ENCODE measurements around the gene CRISP2. TPM values are rescaled to one million over a fixed set of nuclear protein-coding genes. Genes with fewer than 3 reads are reported as not detected.
"Not testable (repeated sequence)": the region's sequence is repeated elsewhere in the genome, so short reads cannot be mapped to it uniquely, and the experiment has no call there.

CRISP2 gene
- total RNA-seq, 1 experiment from 2014 or later: not detected

- no peak overlapping the region for H3K4me3 ChIP-seq (ENCODE audit: low read depth, low read length, poor library complexity, severe bottlenecking)
- H3K27me3 ChIP-seq (replicated peaks; ENCODE audit: insufficient read depth, low read depth, low read length, poor library complexity): peaks cover under 1% of the 10 kb centered on the region
- ChIA-PET CTCF (no interaction called here), POLR2A (ENCODE audit: low non-redundant PET) (no interaction called here)
- TF ChIP-seq, protein P1, sequence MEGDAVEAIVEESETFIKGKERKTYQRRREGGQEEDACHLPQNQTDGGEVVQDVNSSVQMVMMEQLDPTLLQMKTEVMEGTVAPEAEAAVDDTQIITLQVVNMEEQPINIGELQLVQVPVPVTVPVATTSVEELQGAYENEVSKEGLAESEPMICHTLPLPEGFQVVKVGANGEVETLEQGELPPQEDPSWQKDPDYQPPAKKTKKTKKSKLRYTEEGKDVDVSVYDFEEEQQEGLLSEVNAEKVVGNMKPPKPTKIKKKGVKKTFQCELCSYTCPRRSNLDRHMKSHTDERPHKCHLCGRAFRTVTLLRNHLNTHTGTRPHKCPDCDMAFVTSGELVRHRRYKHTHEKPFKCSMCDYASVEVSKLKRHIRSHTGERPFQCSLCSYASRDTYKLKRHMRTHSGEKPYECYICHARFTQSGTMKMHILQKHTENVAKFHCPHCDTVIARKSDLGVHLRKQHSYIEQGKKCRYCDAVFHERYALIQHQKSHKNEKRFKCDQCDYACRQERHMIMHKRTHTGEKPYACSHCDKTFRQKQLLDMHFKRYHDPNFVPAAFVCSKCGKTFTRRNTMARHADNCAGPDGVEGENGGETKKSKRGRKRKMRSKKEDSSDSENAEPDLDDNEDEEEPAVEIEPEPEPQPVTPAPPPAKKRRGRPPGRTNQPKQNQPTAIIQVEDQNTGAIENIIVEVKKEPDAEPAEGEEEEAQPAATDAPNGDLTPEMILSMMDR (conservative IDR thresholded peaks at IDR 0.05; ENCODE audit: low read depth, low read length): no peak
- DNase-seq (ENCODE audit: low spot score): no peak
- no peaks in the 10 kb centered on the region for H3K36me3 ChIP-seq (ENCODE audit: insufficient read depth, low read length, poor library complexity, severe bottlenecking)
- no TSS peak for BruUV-seq (replicated peaks)
- peaks cover 5% of the 10 kb centered on the region for H3K9me3 ChIP-seq (ENCODE audit: low read depth, low read length, poor library complexity, severe bottlenecking)
- no peak overlapping the region for H3K27ac ChIP-seq (ENCODE audit: low read depth, low read length, poor library complexity, severe bottlenecking)
- intact Hi-C loops (cut with micrococcal nuclease; ENCODE audit: unreplicated experiment): no loop called here
- H3K4me1 ChIP-seq (ENCODE audit: insufficient read depth, low read length, poor library complexity, severe bottlenecking): no peaks in the 10 kb centered on the region
Observed at GRCh38 chr6:49666930-49667757, 46.2 kb downstream of the CRISP2 start.

DNA sequence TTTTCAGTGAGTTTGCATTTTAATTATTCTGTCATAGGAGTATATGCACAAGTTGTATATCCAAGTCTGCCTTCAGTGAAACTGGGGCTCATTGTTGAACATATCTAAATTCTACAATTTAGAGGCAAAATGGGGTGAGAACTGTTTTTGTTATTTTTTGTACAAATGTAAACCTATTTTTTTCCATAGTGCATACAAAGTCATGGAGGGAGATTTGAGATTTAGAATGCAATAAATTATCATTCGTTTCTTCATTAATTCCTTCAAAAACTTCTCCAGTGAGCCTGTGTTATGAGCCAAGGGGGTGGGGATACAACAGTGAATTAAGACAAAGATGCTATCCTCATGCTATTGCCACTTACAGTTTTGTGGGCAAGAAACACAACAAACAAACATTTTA lies 46.9 kb downstream of the CRISP2 start:
- Histone ChIP-seq H3K36me3 (ENCODE audit: insufficient read depth, low read length, poor library complexity, severe bottlenecking) (no peaks in the 10 kb centered on the region), H3K27me3 (replicated peaks; ENCODE audit: insufficient read depth, low read depth, low read length, poor library complexity) (peaks cover 5% of the 10 kb centered on the region), H3K4me3 (ENCODE audit: low read depth, low read length, poor library complexity, severe bottlenecking) (no peak overlapping the region), H3K27ac (ENCODE audit: low read depth, low read length, poor library complexity, severe bottlenecking) (no peak overlapping the region), H3K9me3 (ENCODE audit: low read depth, low read length, poor library complexity, severe bottlenecking) (no peaks in the 10 kb centered on the region), H3K4me1 (ENCODE audit: insufficient read depth, low read length, poor library complexity, severe bottlenecking) (no peaks in the 10 kb centered on the region)
- no TSS peak for BruUV-seq (replicated peaks)
- ChIA-PET POLR2A (ENCODE audit: low non-redundant PET) (no interaction called here), CTCF (no interaction called here)
- no peak for DNase-seq (ENCODE audit: low spot score)
- no peak for TF ChIP-seq EZH2 (IDR thresholded peaks at IDR 0.05; ENCODE audit: borderline replicate concordance, low read depth, low read length, poor library complexity, severe bottlenecking)
- TF ChIP-seq, protein P1 (conservative IDR thresholded peaks at IDR 0.05; ENCODE audit: low read depth, low read length): no peak
- intact Hi-C loops (cut with micrococcal nuclease; ENCODE audit: unreplicated experiment): no loop called here

DNA sequence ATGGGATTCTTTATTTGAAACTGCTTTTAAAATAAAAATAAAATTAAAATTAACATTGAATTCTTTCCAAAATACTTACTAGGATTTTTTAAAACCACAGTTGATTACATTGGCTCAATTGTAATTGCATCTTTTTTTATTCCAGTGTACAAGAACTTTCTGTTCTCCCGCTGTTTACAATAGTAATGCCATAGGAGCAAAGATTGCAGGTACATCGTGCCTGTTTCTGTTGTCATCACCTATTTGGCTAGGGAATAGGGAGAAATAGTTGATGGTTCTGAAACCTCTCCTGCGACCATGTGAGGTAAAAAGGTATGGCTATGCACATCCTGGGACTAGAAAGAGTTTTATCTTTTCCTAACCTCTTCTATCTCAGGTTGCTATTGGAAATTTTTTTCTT lies 48.5 kb downstream of the CRISP2 start:
- H3K27ac ChIP-seq (ENCODE audit: low read depth, low read length, poor library complexity, severe bottlenecking): no peak overlapping the region
- no TSS peak for BruUV-seq (replicated peaks)
- ChIA-PET CTCF (no interaction called here), POLR2A (ENCODE audit: low non-redundant PET) (no interaction called here)
- peaks cover 5% of the 10 kb centered on the region for H3K27me3 ChIP-seq (replicated peaks; ENCODE audit: insufficient read depth, low read depth, low read length, poor library complexity)
- H3K36me3 ChIP-seq (ENCODE audit: insufficient read depth, low read length, poor library complexity, severe bottlenecking): no peaks in the 10 kb centered on the region
- DNase-seq (ENCODE audit: low spot score): no peak
- no peak for TF ChIP-seq EZH2 (IDR thresholded peaks at IDR 0.05; ENCODE audit: borderline replicate concordance, low read depth, low read length, poor library complexity, severe bottlenecking)
- TF ChIP-seq, protein P1 (conservative IDR thresholded peaks at IDR 0.05; ENCODE audit: low read depth, low read length): no peak
- no peaks in the 10 kb centered on the region for H3K4me1 ChIP-seq (ENCODE audit: insufficient read depth, low read length, poor library complexity, severe bottlenecking)
- H3K9me3 ChIP-seq (ENCODE audit: low read depth, low read length, poor library complexity, severe bottlenecking): no peaks in the 10 kb centered on the region
- intact Hi-C loops (cut with micrococcal nuclease; ENCODE audit: unreplicated experiment): no loop called here
- no peak overlapping the region for H3K4me3 ChIP-seq (ENCODE audit: low read depth, low read length, poor library complexity, severe bottlenecking)

DNA sequence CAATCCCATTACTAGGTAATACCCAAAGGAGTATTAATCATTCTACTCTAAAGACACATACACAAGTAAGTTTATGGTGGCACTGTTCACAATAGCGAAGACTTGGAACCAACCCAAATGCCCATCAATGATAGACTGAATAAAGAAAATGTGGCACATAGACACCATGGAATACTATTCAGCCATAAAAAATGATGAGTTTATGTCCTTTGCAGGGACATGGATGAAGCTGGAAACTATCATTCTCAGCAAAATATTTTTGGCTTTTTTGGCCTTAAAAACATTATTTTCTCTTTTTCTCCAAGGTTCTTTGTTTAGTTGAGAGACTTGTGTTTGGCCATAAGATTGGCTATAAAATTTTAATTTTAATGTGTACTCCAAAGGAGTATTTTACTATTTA lies 49.3 kb downstream of the CRISP2 start:
- H3K4me3 ChIP-seq (ENCODE audit: low read depth, low read length, poor library complexity, severe bottlenecking); DNase-seq (ENCODE audit: low spot score); H3K9me3 ChIP-seq (ENCODE audit: low read depth, low read length, poor library complexity, severe bottlenecking); POLR2A ChIA-PET (ENCODE audit: low non-redundant PET); CTCF ChIA-PET; H3K27ac ChIP-seq (ENCODE audit: low read depth, low read length, poor library complexity, severe bottlenecking); H3K4me1 ChIP-seq (ENCODE audit: insufficient read depth, low read length, poor library complexity, severe bottlenecking); BruUV-seq (replicated peaks); intact Hi-C loops (cut with micrococcal nuclease; ENCODE audit: unreplicated experiment); H3K36me3 ChIP-seq (ENCODE audit: insufficient read depth, low read length, poor library complexity, severe bottlenecking); H3K27me3 ChIP-seq (replicated peaks; ENCODE audit: insufficient read depth, low read depth, low read length, poor library complexity): not testable (repeated sequence)
